ENCODE data around the gene CBX7. TPM values are rescaled to one million over a fixed set of nuclear protein-coding genes. Genes with fewer than 3 reads are reported as not detected.

The CBX7 gene
- total RNA-seq, 1 experiment from 2014 or later = 1.7 TPM

DNA sequence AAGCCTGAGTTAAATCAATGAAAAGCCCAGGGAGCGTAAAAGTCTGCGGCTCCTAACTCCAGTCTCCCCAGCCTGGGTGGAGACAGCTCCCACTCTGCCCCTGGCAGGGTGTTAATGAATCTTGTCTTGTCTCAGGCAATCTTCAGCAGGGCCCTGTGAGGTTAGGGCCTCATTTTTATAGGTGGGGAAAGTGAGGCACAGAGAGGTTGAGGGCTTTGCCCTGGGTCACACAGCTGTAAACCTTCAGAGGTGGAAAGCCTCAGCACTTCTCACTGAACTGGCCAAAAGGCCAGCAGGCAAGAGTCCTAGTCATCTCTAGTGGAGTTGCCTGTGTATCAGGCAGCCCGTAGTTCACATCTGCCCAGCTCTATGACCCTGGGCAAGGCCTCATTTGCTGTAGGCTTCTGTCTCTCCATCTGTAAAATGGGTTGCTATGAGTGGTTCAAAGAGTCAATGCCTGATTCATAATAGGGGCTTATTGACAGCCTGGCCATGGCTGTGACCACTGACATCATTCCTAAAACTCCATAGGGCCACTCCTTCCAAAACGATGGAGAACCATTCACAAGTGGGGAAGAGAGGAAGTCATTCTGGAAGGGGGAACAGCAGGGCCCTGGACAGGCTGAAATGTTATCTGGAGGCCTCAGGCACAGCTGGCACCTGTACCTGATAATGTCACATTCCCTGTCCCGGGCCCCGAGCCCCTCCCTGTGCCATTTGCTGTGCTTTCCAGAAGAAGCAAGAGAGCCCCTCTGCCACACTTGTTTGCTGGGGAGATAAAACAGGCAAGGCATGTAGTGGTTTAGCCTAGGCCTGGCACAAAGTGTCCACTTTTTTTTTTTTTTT lies 6.0 kb downstream of the CBX7 start:
- H3K79me2 ChIP-seq (ENCODE audit: low read length) = no peaks in the 10 kb centered on the region
- no peaks in the 10 kb centered on the region for H3K9me2 ChIP-seq (replicated peaks; ENCODE audit: insufficient read depth, low read length)
- H3K9ac ChIP-seq (ENCODE audit: low read length) = peak overlapping the region; percentile 67
- peak overlapping the region; percentile 73; the same call in 1 of the 2 replicates for H3K4me3 ChIP-seq (ENCODE audit: low read length)
- peak overlapping the region; percentile 88; the same call in 1 of the 2 replicates for H2AFZ ChIP-seq (ENCODE audit: low read length)
- DNase-seq = no peak
- peaks cover 5% of the 10 kb centered on the region; the same call in 1 of the 2 replicates for H3K27me3 ChIP-seq (ENCODE audit: low read length)
- H3K36me3 ChIP-seq (ENCODE audit: insufficient read depth, low read length) = no peaks in the 10 kb centered on the region
- no peaks in the 10 kb centered on the region for H3K9me3 ChIP-seq (ENCODE audit: low read length)
- H3K27ac ChIP-seq (ENCODE audit: low read length) = no peak overlapping the region
- peak overlapping the region; percentile 87 for H3K4me2 ChIP-seq (ENCODE audit: low read depth, low read length, poor library complexity, severe bottlenecking)
- peaks cover 6% of the 10 kb centered on the region; the same call in 1 of the 2 replicates for H4K20me1 ChIP-seq (ENCODE audit: insufficient read depth, low read depth, low read length)
- H3K4me1 ChIP-seq (ENCODE audit: low read length) = peaks cover 18% of the 10 kb centered on the region

- H3K4me1 ChIP-seq (ENCODE audit: low read length) = peaks cover 18% of the 10 kb centered on the region
- H3K79me2 ChIP-seq (ENCODE audit: low read length) = no peaks in the 10 kb centered on the region
- no peaks in the 10 kb centered on the region for H3K36me3 ChIP-seq (ENCODE audit: insufficient read depth, low read length)
- H2AFZ ChIP-seq (ENCODE audit: low read length) = no peak overlapping the region
- no peak for DNase-seq
- no peaks in the 10 kb centered on the region for H3K9me3 ChIP-seq (ENCODE audit: low read length)
- no peak overlapping the region for H3K27ac ChIP-seq (ENCODE audit: low read length)
- no peaks in the 10 kb centered on the region for H3K9me2 ChIP-seq (replicated peaks; ENCODE audit: insufficient read depth, low read length)
- H3K4me3 ChIP-seq (ENCODE audit: low read length) = peak overlapping the region; percentile 73; the same call in 1 of the 2 replicates
- peaks cover 5% of the 10 kb centered on the region; the same call in 1 of the 2 replicates for H3K27me3 ChIP-seq (ENCODE audit: low read length)
- peak overlapping the region; percentile 87 for H3K4me2 ChIP-seq (ENCODE audit: low read depth, low read length, poor library complexity, severe bottlenecking)
- H3K9ac ChIP-seq (ENCODE audit: low read length) = peak overlapping the region; percentile 64
- H4K20me1 ChIP-seq (ENCODE audit: insufficient read depth, low read depth, low read length) = no peaks in the 10 kb centered on the region
Observed at GRCh38 chr22:39144101-39144767, 8.2 kb downstream of the CBX7 start.

DNA sequence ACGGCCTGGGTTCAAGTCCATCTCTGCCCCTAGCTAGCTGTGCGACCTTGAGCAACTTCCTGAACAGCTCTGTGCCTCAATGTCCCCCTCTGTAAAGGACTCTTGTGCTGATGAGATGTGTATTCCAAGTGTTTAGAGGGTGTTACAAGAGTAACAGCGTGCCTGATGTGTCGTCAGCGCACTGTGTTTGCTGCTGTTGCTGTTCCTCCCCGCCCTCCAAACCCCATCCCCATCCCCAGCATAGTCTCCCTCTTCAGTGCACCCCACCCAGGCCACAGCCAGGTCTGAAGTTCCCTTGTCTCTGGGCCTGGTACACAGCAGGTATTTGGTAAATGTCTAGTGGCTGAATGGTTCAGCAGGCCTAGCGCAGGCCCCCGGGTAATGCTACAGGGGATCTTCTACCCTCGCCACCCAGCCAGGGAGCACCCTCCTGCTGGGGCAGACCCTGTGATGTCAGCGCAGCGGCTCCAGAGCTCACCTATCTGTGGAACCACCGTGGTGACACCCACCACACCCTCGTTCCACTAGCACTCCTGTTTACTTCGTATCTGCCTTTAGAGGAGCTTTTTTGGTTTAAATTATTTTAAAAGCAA lies 10.3 kb downstream of the CBX7 start:
- Histone ChIP-seq H3K9ac (ENCODE audit: low read length) (no peak overlapping the region), H3K79me2 (ENCODE audit: low read length) (no peaks in the 10 kb centered on the region), H3K9me2 (replicated peaks; ENCODE audit: insufficient read depth, low read length) (no peaks in the 10 kb centered on the region), H2AFZ (ENCODE audit: low read length) (no peak overlapping the region), H3K27me3 (ENCODE audit: low read length) (peaks cover 5% of the 10 kb centered on the region; the same call in 1 of the 2 replicates), H3K36me3 (ENCODE audit: insufficient read depth, low read length) (no peaks in the 10 kb centered on the region), H3K4me2 (ENCODE audit: low read depth, low read length, poor library complexity, severe bottlenecking) (no peak overlapping the region), H3K4me1 (ENCODE audit: low read length) (peaks cover 18% of the 10 kb centered on the region), H3K9me3 (ENCODE audit: low read length) (no peaks in the 10 kb centered on the region), H3K4me3 (ENCODE audit: low read length) (no peak overlapping the region), H3K27ac (ENCODE audit: low read length) (no peak overlapping the region), H4K20me1 (ENCODE audit: insufficient read depth, low read depth, low read length) (no peaks in the 10 kb centered on the region)
- DNase-seq = no peak

DNA sequence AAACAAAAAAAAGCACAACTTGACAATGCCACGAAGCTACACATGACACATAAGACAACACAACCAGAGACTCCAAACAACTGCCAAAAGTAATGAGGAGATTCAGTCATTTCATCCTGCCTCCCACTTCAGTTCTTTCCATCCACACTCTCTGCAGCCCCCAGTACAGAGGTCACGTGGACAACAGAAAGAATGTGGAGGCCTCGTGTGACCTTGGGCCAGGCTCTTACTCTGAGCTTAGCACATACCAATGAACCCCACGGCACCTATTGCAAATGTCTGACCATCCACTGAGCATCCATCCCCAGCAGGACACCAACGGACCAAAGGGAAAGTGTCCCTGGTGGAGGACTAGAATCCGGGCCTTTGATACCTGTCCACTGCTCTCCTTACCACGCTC lies 12.5 kb downstream of the CBX7 start:
- H2AFZ ChIP-seq (ENCODE audit: low read length) = no peak overlapping the region
- no peaks in the 10 kb centered on the region for H4K20me1 ChIP-seq (ENCODE audit: insufficient read depth, low read depth, low read length)
- no peak overlapping the region for H3K9ac ChIP-seq (ENCODE audit: low read length)
- H3K4me1 ChIP-seq (ENCODE audit: low read length) = peaks cover 8% of the 10 kb centered on the region
- peaks cover 4% of the 10 kb centered on the region; the same call in 1 of the 2 replicates for H3K27me3 ChIP-seq (ENCODE audit: low read length)
- H3K4me2 ChIP-seq (ENCODE audit: low read depth, low read length, poor library complexity, severe bottlenecking) = no peak overlapping the region
- H3K27ac ChIP-seq (ENCODE audit: low read length) = no peak overlapping the region
- H3K79me2 ChIP-seq (ENCODE audit: low read length) = no peaks in the 10 kb centered on the region
- no peaks in the 10 kb centered on the region for H3K9me2 ChIP-seq (replicated peaks; ENCODE audit: insufficient read depth, low read length)
- no peaks in the 10 kb centered on the region for H3K36me3 ChIP-seq (ENCODE audit: insufficient read depth, low read length)
- H3K9me3 ChIP-seq (ENCODE audit: low read length) = no peaks in the 10 kb centered on the region
- no peak overlapping the region for H3K4me3 ChIP-seq (ENCODE audit: low read length)
- DNase-seq = no peak

GRCh38 chr22:39138357-39138997 lies 14.0 kb downstream of the CBX7 start:
- H3K9me2 ChIP-seq (replicated peaks; ENCODE audit: insufficient read depth, low read length) = no peaks in the 10 kb centered on the region
- no peaks in the 10 kb centered on the region for H3K4me1 ChIP-seq (ENCODE audit: low read length)
- no peaks in the 10 kb centered on the region for H3K79me2 ChIP-seq (ENCODE audit: low read length)
- no peak overlapping the region for H3K4me3 ChIP-seq (ENCODE audit: low read length)
- no peaks in the 10 kb centered on the region for H4K20me1 ChIP-seq (ENCODE audit: insufficient read depth, low read depth, low read length)
- no peaks in the 10 kb centered on the region for H3K27me3 ChIP-seq (ENCODE audit: low read length)
- no peak for DNase-seq
- no peak overlapping the region for H2AFZ ChIP-seq (ENCODE audit: low read length)
- H3K27ac ChIP-seq (ENCODE audit: low read length) = no peak overlapping the region
- no peaks in the 10 kb centered on the region for H3K9me3 ChIP-seq (ENCODE audit: low read length)
- H3K9ac ChIP-seq (ENCODE audit: low read length) = no peak overlapping the region
- H3K4me2 ChIP-seq (ENCODE audit: low read depth, low read length, poor library complexity, severe bottlenecking) = no peak overlapping the region
- no peaks in the 10 kb centered on the region for H3K36me3 ChIP-seq (ENCODE audit: insufficient read depth, low read length)

- Histone ChIP-seq H3K4me1 (ENCODE audit: low read length) (no peaks in the 10 kb centered on the region), H3K9me2 (replicated peaks; ENCODE audit: insufficient read depth, low read length) (no peaks in the 10 kb centered on the region), H3K4me2 (ENCODE audit: low read depth, low read length, poor library complexity, severe bottlenecking) (no peak overlapping the region), H3K27ac (ENCODE audit: low read length) (no peak overlapping the region), H2AFZ (ENCODE audit: low read length) (no peak overlapping the region), H3K27me3 (ENCODE audit: low read length) (no peaks in the 10 kb centered on the region), H3K4me3 (ENCODE audit: low read length) (no peak overlapping the region), H3K9me3 (ENCODE audit: low read length) (no peaks in the 10 kb centered on the region), H3K36me3 (ENCODE audit: insufficient read depth, low read length) (no peaks in the 10 kb centered on the region), H3K9ac (ENCODE audit: low read length) (no peak overlapping the region), H4K20me1 (ENCODE audit: insufficient read depth, low read depth, low read length) (no peaks in the 10 kb centered on the region), H3K79me2 (ENCODE audit: low read length) (no peaks in the 10 kb centered on the region)
- no peak for DNase-seq
Observed at GRCh38 chr22:39136317-39136716, 16.2 kb downstream of the CBX7 start.

DNA sequence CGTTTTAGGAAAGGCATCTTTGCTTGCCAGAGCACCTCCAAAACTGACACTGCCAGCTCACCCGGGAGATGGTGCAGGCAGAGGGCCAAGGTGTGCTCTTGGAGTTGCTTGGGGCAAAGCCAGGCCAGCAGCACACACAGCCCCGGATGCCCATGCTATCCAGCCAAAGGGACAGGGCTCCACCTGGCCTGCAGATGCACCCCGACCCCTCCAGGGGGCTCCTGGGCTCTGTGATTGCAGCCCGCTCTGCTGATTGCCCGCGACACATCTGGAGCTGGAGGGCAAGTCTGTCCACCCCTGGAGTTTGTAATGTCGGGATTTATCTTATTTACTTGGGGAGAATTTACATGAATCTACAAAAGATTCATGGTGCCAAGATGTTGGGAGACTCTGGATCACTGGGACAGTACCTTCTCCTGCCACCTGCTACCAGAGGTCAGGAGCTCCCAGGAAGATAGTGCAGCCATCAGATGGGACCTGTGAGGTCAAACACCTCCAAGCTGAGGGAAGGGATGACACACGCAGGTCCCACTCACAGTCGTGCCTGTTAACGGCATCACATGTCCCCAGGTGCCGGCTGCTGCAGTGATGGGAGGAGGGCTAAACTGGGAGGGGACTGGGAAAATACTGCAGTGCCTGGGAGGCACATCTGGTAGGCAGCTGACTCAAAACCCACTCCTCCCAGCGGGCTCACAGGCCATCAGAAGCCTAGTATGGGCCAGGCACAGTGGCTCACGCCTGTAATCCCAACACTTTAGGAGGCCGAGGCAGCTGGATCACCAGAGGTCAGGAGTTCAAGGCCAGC lies 17.2 kb downstream of the CBX7 start:
- Histone ChIP-seq H3K4me3 (ENCODE audit: low read length) (no peak overlapping the region), H3K4me1 (ENCODE audit: low read length) (no peaks in the 10 kb centered on the region), H3K9me3 (ENCODE audit: low read length) (no peaks in the 10 kb centered on the region), H3K4me2 (ENCODE audit: low read depth, low read length, poor library complexity, severe bottlenecking) (no peak overlapping the region), H3K27me3 (ENCODE audit: low read length) (no peaks in the 10 kb centered on the region), H3K79me2 (ENCODE audit: low read length) (no peaks in the 10 kb centered on the region), H3K36me3 (ENCODE audit: insufficient read depth, low read length) (no peaks in the 10 kb centered on the region), H4K20me1 (ENCODE audit: insufficient read depth, low read depth, low read length) (no peaks in the 10 kb centered on the region), H3K9ac (ENCODE audit: low read length) (no peak overlapping the region), H2AFZ (ENCODE audit: low read length) (no peak overlapping the region), H3K9me2 (replicated peaks; ENCODE audit: insufficient read depth, low read length) (no peaks in the 10 kb centered on the region), H3K27ac (ENCODE audit: low read length) (no peak overlapping the region)
- peak; percentile 81 for DNase-seq
